ENCODE data around the gene TCERG1L. TPM values are rescaled to one million over a fixed set of nuclear protein-coding genes. Genes with fewer than 3 reads are reported as not detected.

The TCERG1L gene
- total RNA-seq, 4 donors from 2014 or later = 0.12 TPM; not detected in 3

- TF ChIP-seq EP300 (IDR thresholded peaks at IDR 0.05) (no peak), POLR2AphosphoS5 (IDR thresholded peaks at IDR 0.05) (no peak), CTCF (IDR thresholded peaks at IDR 0.05) (no peak), POLR2A (IDR thresholded peaks at IDR 0.05) (no peak)
- ATAC-seq = no peak
- no peaks in the 10 kb centered on the region for H3K4me1 ChIP-seq
- H3K27me3 ChIP-seq = peaks cover 18% of the 10 kb centered on the region
- H3K4me3 ChIP-seq = no peak overlapping the region
- WGBS, 2 donors (ENCODE audit: low coverage in 1 of 2) = 60 to 72% methylated on average over 2 to 6 of the region's 10 CpGs
- no peaks in the 10 kb centered on the region for H3K9me3 ChIP-seq
- no peak overlapping the region for H3K27ac ChIP-seq
- no peaks in the 10 kb centered on the region for H3K36me3 ChIP-seq
Observed at GRCh38 chr10:131198401-131198800, 113.1 kb downstream of the TCERG1L start.

GRCh38 chr10:131196176-131196885 is 115.2 kb downstream of the TCERG1L start:
- H3K9me3 ChIP-seq = peaks cover 0 to 9% (median 0%) of the 10 kb centered on the region in 3 donors
- no peaks in the 10 kb centered on the region for H3K4me1 ChIP-seq
- H3K4me3 ChIP-seq = no peak overlapping the region
- ATAC-seq = no peak
- H3K27me3 ChIP-seq = peaks cover 18% of the 10 kb centered on the region
- TF ChIP-seq EP300 (IDR thresholded peaks at IDR 0.05) (no peak), POLR2AphosphoS5 (IDR thresholded peaks at IDR 0.05) (no peak), CTCF (IDR thresholded peaks at IDR 0.05) (no peak), POLR2A (IDR thresholded peaks at IDR 0.05) (no peak)
- H3K36me3 ChIP-seq = no peaks in the 10 kb centered on the region
- H3K27ac ChIP-seq = no peak overlapping the region
- WGBS, 2 donors (ENCODE audit: low coverage in 1 of 2) = 80 to 91% methylated on average over 7 to 14 of the region's 18 CpGs

DNA sequence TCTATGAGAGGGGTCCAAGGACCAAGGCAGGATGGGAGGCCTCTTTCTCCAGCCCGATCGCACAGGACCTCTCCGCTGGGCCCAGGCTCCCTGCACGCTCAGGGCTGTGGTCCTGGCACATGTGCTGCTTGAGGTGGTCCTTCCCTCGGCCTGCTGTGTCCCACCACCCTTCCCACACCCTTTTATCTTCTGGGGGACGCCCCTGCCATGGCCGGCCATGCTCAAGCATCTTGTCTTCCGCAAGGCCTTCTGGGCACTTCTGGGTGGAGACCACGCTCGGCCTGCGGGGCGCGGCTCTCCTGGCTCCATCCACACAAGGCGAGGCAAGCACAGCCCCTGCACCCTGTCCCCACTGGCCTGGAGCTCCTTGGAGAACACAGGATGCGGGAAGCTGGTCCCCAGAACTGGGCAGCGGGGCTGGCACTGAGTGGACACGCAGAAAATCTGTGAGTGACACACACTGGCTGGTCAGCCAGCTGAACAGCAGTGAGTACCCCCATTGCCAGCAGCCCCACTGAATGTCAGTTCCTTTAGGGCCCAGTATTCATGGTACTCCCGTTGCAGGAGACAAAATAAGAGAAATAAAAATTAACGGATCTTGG is 115.9 kb downstream of the TCERG1L start:
- Histone ChIP-seq H3K27ac (no peak overlapping the region), H3K36me3 (no peaks in the 10 kb centered on the region), H3K27me3 (peaks cover 14% of the 10 kb centered on the region), H3K9me3 (peaks cover 0 to 15% (median 0%) of the 10 kb centered on the region in 3 donors), H3K4me3 (no peak overlapping the region), H3K4me1 (no peaks in the 10 kb centered on the region)
- no peak for TF ChIP-seq CTCF (IDR thresholded peaks at IDR 0.05)
- no peak for TF ChIP-seq POLR2A (IDR thresholded peaks at IDR 0.05)
- no peak for TF ChIP-seq POLR2AphosphoS5 (IDR thresholded peaks at IDR 0.05)
- TF ChIP-seq EP300 (IDR thresholded peaks at IDR 0.05) = no peak
- WGBS, 2 donors (ENCODE audit: low coverage in 1 of 2) = 50 to 78% methylated on average over 2 to 5 of the region's 19 CpGs
- no peak for ATAC-seq

GRCh38 chr10:131195116-131195515 is 116.4 kb downstream of the TCERG1L start:
- H3K9me3 ChIP-seq = peaks cover 0 to 15% (median 0%) of the 10 kb centered on the region in 3 donors
- no peaks in the 10 kb centered on the region for H3K36me3 ChIP-seq
- H3K4me3 ChIP-seq = no peak overlapping the region
- ATAC-seq = no peak
- no peaks in the 10 kb centered on the region for H3K4me1 ChIP-seq
- 74% methylated on average over 8 of the region's 9 CpGs; no CpG with 5 or more reads in 1 of the 2 donors for WGBS, 2 donors (ENCODE audit: low coverage in 1 of 2)
- H3K27me3 ChIP-seq = peaks cover 19% of the 10 kb centered on the region
- H3K27ac ChIP-seq = no peak overlapping the region
- TF ChIP-seq CTCF (IDR thresholded peaks at IDR 0.05) (no peak), POLR2A (IDR thresholded peaks at IDR 0.05) (no peak)

DNA sequence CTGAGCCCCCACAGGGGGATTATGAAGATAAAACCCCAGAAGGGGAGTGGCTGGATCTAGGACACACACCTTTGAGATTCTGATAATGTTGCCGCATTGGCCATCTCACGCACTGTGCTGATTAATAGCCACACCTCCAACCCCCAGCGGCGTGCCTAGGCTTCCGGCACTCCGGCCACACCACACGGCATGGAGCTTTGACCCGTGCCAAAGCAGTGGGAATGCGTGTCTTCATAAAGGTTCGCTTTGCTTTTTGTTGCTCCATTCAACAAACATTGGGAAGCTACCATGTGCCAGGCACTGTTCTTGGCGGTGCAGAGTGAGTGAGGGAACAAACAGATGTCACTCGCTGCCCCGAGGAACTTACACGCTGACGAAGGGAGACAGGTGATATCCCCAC is 117.6 kb downstream of the TCERG1L start:
- WGBS, 2 donors (ENCODE audit: low coverage in 1 of 2) = 91 to 92% methylated on average over 8 to 15 of the region's 15 CpGs
- H3K4me1 ChIP-seq = no peaks in the 10 kb centered on the region
- peaks cover 13% of the 10 kb centered on the region for H3K27me3 ChIP-seq
- TF ChIP-seq EP300 (IDR thresholded peaks at IDR 0.05) (no peak), POLR2AphosphoS5 (IDR thresholded peaks at IDR 0.05) (no peak), CTCF (IDR thresholded peaks at IDR 0.05) (no peak)
- no peak overlapping the region for H3K27ac ChIP-seq
- peaks cover 0 to 15% (median 0%) of the 10 kb centered on the region in 3 donors for H3K9me3 ChIP-seq
- no peak for ATAC-seq
- no peak overlapping the region for H3K4me3 ChIP-seq
- no peaks in the 10 kb centered on the region for H3K36me3 ChIP-seq

Data from gastroesophageal sphincter (tissue), 4 donors.